DOHH2 (cell line): ENCODE data around the gene MYORG.

ENCODE experiments used
- H3F3A ChIP-seq: fragments of 200-600 bp; sonication (generic), shearing (Covaris generic); 2 replicates; pipeline ENCODE4 v1.6.0; 2016; ENCODE audit warnings: antibody characterized with exemption, mild to moderate bottlenecking; ENCODE audit not compliant: control insufficient read depth, insufficient read depth
- H3K27ac ChIP-seq: fragments of 200-600 bp; sonication (generic); 2 replicates; pipeline ENCODE4 v1.5.1; 2014; ENCODE audit warnings: low read depth, mild to moderate bottlenecking, low read length, moderate library complexity
- H3K27me3 ChIP-seq: fragments of 200-600 bp; sonication (generic); 2 replicates; pipeline ENCODE4 v1.6.1; 2014; ENCODE audit warnings: mild to moderate bottlenecking, low read length, mixed read lengths; ENCODE audit not compliant: control insufficient read depth
- H3K36me3 ChIP-seq: fragments of 200-600 bp; sonication (generic); 2 replicates; pipeline ENCODE4 v1.6.1; 2014; ENCODE audit warnings: mild to moderate bottlenecking, low read length, moderate library complexity, mixed read lengths; ENCODE audit not compliant: control insufficient read depth
- H3K4me1 ChIP-seq: fragments of 200-600 bp; sonication (generic); 2 replicates; pipeline ENCODE4 v1.6.1; 2014; ENCODE audit warnings: mild to moderate bottlenecking, low read length, mixed read lengths; ENCODE audit not compliant: control insufficient read depth
- H3K4me2 ChIP-seq: fragments of 200-600 bp; sonication (generic); 2 replicates; pipeline ENCODE4 v1.6.0; 2014; ENCODE audit warnings: mild to moderate bottlenecking, low read length, moderate library complexity
- H3K4me3 ChIP-seq: fragments of 200-600 bp; sonication (generic); 2 replicates; pipeline ENCODE4 v1.5.1; 2014; ENCODE audit warnings: mild to moderate bottlenecking, low read length, mixed read lengths
- H3K79me2 ChIP-seq: fragments of 200-600 bp; sonication (generic); 2 replicates; pipeline ENCODE4 v1.6.1; 2014; ENCODE audit warnings: mild to moderate bottlenecking, low read length, mixed read lengths; ENCODE audit not compliant: control insufficient read depth
- H3K9me2 ChIP-seq: fragments of 200-600 bp; sonication (generic); replicated peaks from 2 replicates; pipeline ENCODE4 v1.6.1; 2014; ENCODE audit warnings: mild to moderate bottlenecking, low read length, mixed read lengths; ENCODE audit not compliant: control insufficient read depth
- H3K9me3 ChIP-seq: fragments of 200-600 bp; sonication (generic); 2 replicates; pipeline ENCODE4 v1.6.1; 2014; ENCODE audit warnings: antibody characterized with exemption, low read length, mixed read lengths; ENCODE audit not compliant: control insufficient read depth, insufficient read depth
- H4K20me1 ChIP-seq: fragments of 200-600 bp; sonication (generic); 2 replicates; pipeline ENCODE4 v1.6.0; 2014; ENCODE audit warnings: low read depth, mild to moderate bottlenecking, antibody characterized with exemption, low read length, moderate library complexity; ENCODE audit not compliant: control insufficient read depth, insufficient read depth
- EZH2phosphoT487 ChIP-seq: fragments of 200-600 bp; sonication (generic); IDR thresholded peaks from 2 replicates; pipeline ENCODE4 v1.6.1; 2017; ENCODE audit warnings: borderline replicate concordance, mild to moderate bottlenecking, antibody characterized with exemption, low read length, moderate library complexity, mixed read lengths
- TF ChIP-seq, protein P1 (sequence below): fragments of 200-600 bp; sonication (generic); IDR thresholded peaks from one replicate; pipeline ENCODE4 v1.5.1; 2014; ENCODE audit warnings: antibody characterized with exemption, mild to moderate bottlenecking, low read depth, low read length; ENCODE audit not compliant: poor library complexity, severe bottlenecking

The MYORG gene

DNA sequence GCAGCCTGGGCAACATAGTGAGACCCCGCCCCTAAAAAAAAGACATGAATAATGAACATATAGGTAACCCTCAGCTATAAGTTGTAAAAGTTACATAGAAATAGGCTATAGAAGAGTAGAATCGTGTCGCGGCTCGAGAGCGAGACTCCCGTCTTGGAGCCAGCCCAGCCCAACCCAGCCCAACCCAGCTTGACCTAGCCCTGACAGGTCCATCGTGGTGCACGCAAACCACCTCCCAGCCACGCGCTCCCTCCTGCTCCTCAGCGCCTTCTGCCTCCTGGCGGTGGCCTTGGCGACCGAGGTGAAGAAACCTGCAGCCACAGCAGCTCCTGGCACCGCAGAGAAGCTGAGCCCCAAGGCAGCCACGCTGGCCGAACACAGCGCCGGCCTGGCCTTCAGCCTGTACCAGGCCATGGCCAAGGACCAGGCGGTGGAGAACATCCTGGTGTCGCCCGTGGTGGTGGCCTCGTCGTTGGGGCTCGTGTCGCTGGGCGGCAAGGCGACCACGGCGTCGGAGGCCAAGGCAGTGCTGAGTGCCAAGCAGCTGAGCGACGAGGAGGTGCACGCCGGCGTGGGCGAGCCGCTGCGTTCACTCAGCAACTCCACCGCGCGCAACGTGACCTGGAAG lies 58.4 kb downstream of the MYORG start:
- H3K4me3 ChIP-seq, result no peak overlapping the region
- H3K4me1 ChIP-seq, result peaks cover 20% of the 10 kb centered on the region
- H3K9me3 ChIP-seq, result no peaks in the 10 kb centered on the region
- H3K9me2 ChIP-seq, result no peaks in the 10 kb centered on the region
- H3F3A ChIP-seq, result no peaks in the 10 kb centered on the region
- peaks cover 7% of the 10 kb centered on the region; the same call in 1 of the 2 replicates for H3K36me3 ChIP-seq
- no peak overlapping the region for H3K27ac ChIP-seq
- H4K20me1 ChIP-seq, result no peaks in the 10 kb centered on the region
- no peak overlapping the region for H3K4me2 ChIP-seq
- peaks cover 78% of the 10 kb centered on the region for H3K79me2 ChIP-seq
- H3K27me3 ChIP-seq, result no peaks in the 10 kb centered on the region
- no peak for TF ChIP-seq EZH2phosphoT487
- TF ChIP-seq, protein P1, sequence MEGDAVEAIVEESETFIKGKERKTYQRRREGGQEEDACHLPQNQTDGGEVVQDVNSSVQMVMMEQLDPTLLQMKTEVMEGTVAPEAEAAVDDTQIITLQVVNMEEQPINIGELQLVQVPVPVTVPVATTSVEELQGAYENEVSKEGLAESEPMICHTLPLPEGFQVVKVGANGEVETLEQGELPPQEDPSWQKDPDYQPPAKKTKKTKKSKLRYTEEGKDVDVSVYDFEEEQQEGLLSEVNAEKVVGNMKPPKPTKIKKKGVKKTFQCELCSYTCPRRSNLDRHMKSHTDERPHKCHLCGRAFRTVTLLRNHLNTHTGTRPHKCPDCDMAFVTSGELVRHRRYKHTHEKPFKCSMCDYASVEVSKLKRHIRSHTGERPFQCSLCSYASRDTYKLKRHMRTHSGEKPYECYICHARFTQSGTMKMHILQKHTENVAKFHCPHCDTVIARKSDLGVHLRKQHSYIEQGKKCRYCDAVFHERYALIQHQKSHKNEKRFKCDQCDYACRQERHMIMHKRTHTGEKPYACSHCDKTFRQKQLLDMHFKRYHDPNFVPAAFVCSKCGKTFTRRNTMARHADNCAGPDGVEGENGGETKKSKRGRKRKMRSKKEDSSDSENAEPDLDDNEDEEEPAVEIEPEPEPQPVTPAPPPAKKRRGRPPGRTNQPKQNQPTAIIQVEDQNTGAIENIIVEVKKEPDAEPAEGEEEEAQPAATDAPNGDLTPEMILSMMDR, result no peak

DNA sequence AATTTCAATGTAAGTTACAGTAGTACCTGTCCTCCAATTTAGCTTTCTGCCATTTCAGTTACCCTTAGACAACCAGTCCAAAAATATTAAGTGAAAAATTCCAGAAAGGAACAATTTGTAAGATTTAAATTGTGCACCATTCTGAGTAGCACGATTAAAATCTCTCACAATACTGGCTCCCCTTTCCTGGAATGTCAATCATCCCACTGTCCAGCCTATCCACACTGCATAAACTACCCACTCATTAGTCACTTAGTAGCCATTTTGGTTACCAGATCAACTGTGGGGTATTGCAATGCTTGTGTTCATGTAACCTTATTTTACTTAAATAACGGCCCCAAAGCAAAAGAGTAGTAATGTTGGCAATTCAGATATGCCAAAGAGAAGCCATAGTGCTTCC lies 59.3 kb downstream of the MYORG start:
- no peak overlapping the region for H3K4me2 ChIP-seq
- H3K9me3 ChIP-seq, result no peaks in the 10 kb centered on the region
- peaks cover 13% of the 10 kb centered on the region for H3K4me1 ChIP-seq
- no peak overlapping the region for H3K4me3 ChIP-seq
- no peaks in the 10 kb centered on the region for H4K20me1 ChIP-seq
- H3K36me3 ChIP-seq, result peaks cover 7% of the 10 kb centered on the region; the same call in 1 of the 2 replicates
- TF ChIP-seq, protein P1, result no peak
- TF ChIP-seq EZH2phosphoT487, result no peak
- no peak overlapping the region for H3K27ac ChIP-seq
- peaks cover 77% of the 10 kb centered on the region for H3K79me2 ChIP-seq
- H3K9me2 ChIP-seq, result no peaks in the 10 kb centered on the region
- no peaks in the 10 kb centered on the region for H3K27me3 ChIP-seq
- H3F3A ChIP-seq, result no peaks in the 10 kb centered on the region
